Measurements from ENCODE around the gene MED13L.
A peak's percentile ranks its signal among the peaks of the same experiment; 100 is the strongest.

Gene MED13L

GRCh38 chr12:116159175-116159574, 118.3 kb downstream of the MED13L start:
- H3K9me3 ChIP-seq (replicated peaks; ENCODE audit: low read length): no peaks in the 10 kb centered on the region
- no peak overlapping the region for H3K4me2 ChIP-seq (ENCODE audit: low read length)
- H3K9ac ChIP-seq (ENCODE audit: low read depth, low read length): no peak overlapping the region
- H3K27me3 ChIP-seq (ENCODE audit: control insufficient read depth, insufficient read depth, low read length): no peaks in the 10 kb centered on the region
- no peaks in the 10 kb centered on the region for H3K36me3 ChIP-seq (ENCODE audit: insufficient read depth, low read length)
- H3K4me1 ChIP-seq (ENCODE audit: control insufficient read depth, insufficient read depth, low read length): peaks cover 26% of the 10 kb centered on the region
- no peak overlapping the region for H3K4me3 ChIP-seq (ENCODE audit: low read length)

GRCh38 chr12:116157845-116158267, 119.6 kb downstream of the MED13L start:
- H3K9me3 ChIP-seq (replicated peaks; ENCODE audit: low read length): no peaks in the 10 kb centered on the region
- no peak overlapping the region for H3K4me2 ChIP-seq (ENCODE audit: low read length)
- H3K4me1 ChIP-seq (ENCODE audit: control insufficient read depth, insufficient read depth, low read length): peaks cover 33% of the 10 kb centered on the region
- no peak overlapping the region for H3K4me3 ChIP-seq (ENCODE audit: low read length)
- H3K9ac ChIP-seq (ENCODE audit: low read depth, low read length): no peak overlapping the region
- H3K27me3 ChIP-seq (ENCODE audit: control insufficient read depth, insufficient read depth, low read length): no peaks in the 10 kb centered on the region
- H3K36me3 ChIP-seq (ENCODE audit: insufficient read depth, low read length): no peaks in the 10 kb centered on the region

GRCh38 chr12:116156614-116157013, 120.9 kb downstream of the MED13L start:
- Histone ChIP-seq H3K9ac (ENCODE audit: low read depth, low read length) (no peak overlapping the region), H3K36me3 (ENCODE audit: insufficient read depth, low read length) (no peaks in the 10 kb centered on the region), H3K4me2 (ENCODE audit: low read length) (no peak overlapping the region), H3K9me3 (replicated peaks; ENCODE audit: low read length) (no peaks in the 10 kb centered on the region), H3K4me3 (ENCODE audit: low read length) (no peak overlapping the region), H3K4me1 (ENCODE audit: control insufficient read depth, insufficient read depth, low read length) (peaks cover 44% of the 10 kb centered on the region), H3K27me3 (ENCODE audit: control insufficient read depth, insufficient read depth, low read length) (no peaks in the 10 kb centered on the region)

GRCh38 chr12:116155383-116155782, 122.1 kb downstream of the MED13L start:
- Histone ChIP-seq H3K9me3 (replicated peaks; ENCODE audit: low read length) (no peaks in the 10 kb centered on the region), H3K4me1 (ENCODE audit: control insufficient read depth, insufficient read depth, low read length) (peaks cover 50% of the 10 kb centered on the region), H3K4me3 (ENCODE audit: low read length) (no peak overlapping the region), H3K36me3 (ENCODE audit: insufficient read depth, low read length) (no peaks in the 10 kb centered on the region), H3K9ac (ENCODE audit: low read depth, low read length) (no peak overlapping the region), H3K27me3 (ENCODE audit: control insufficient read depth, insufficient read depth, low read length) (no peaks in the 10 kb centered on the region), H3K4me2 (ENCODE audit: low read length) (no peak overlapping the region)

- Histone ChIP-seq H3K4me3 (ENCODE audit: low read length) (no peak overlapping the region), H3K27me3 (ENCODE audit: control insufficient read depth, insufficient read depth, low read length) (no peaks in the 10 kb centered on the region), H3K4me1 (ENCODE audit: control insufficient read depth, insufficient read depth, low read length) (peaks cover 54% of the 10 kb centered on the region), H3K9me3 (replicated peaks; ENCODE audit: low read length) (no peaks in the 10 kb centered on the region), H3K9ac (ENCODE audit: low read depth, low read length) (no peak overlapping the region), H3K4me2 (ENCODE audit: low read length) (no peak overlapping the region), H3K36me3 (ENCODE audit: insufficient read depth, low read length) (no peaks in the 10 kb centered on the region)
These were observed 123.5 kb downstream of the MED13L start for GRCh38 chr12:116153983-116154382.

GRCh38 chr12:116153113-116153512, 124.4 kb downstream of the MED13L start:
- Histone ChIP-seq H3K36me3 (ENCODE audit: insufficient read depth, low read length) (no peaks in the 10 kb centered on the region), H3K4me2 (ENCODE audit: low read length) (no peak overlapping the region), H3K9ac (ENCODE audit: low read depth, low read length) (no peak overlapping the region), H3K27me3 (ENCODE audit: control insufficient read depth, insufficient read depth, low read length) (no peaks in the 10 kb centered on the region), H3K4me3 (ENCODE audit: low read length) (no peak overlapping the region), H3K4me1 (ENCODE audit: control insufficient read depth, insufficient read depth, low read length) (peaks cover 55% of the 10 kb centered on the region), H3K9me3 (replicated peaks; ENCODE audit: low read length) (no peaks in the 10 kb centered on the region)

GRCh38 chr12:116152268-116152667, 125.2 kb downstream of the MED13L start:
- Histone ChIP-seq H3K27me3 (ENCODE audit: control insufficient read depth, insufficient read depth, low read length) (no peaks in the 10 kb centered on the region), H3K4me1 (ENCODE audit: control insufficient read depth, insufficient read depth, low read length) (peaks cover 55% of the 10 kb centered on the region)

GRCh38 chr12:116150452-116150851, 127.0 kb downstream of the MED13L start:
- Histone ChIP-seq H3K4me3 (ENCODE audit: low read length) (no peak overlapping the region), H3K9ac (ENCODE audit: low read depth, low read length) (peak overlapping the region; percentile 2), H3K4me1 (ENCODE audit: control insufficient read depth, insufficient read depth, low read length) (peaks cover 55% of the 10 kb centered on the region), H3K9me3 (replicated peaks; ENCODE audit: low read length) (no peaks in the 10 kb centered on the region), H3K27me3 (ENCODE audit: control insufficient read depth, insufficient read depth, low read length) (no peaks in the 10 kb centered on the region), H3K4me2 (ENCODE audit: low read length) (peak overlapping the region; percentile 50), H3K36me3 (ENCODE audit: insufficient read depth, low read length) (no peaks in the 10 kb centered on the region)

More at GRCh38 chr12:116152268-116152667, 125.2 kb downstream of the MED13L start:
- Histone ChIP-seq H3K9me3 (replicated peaks; ENCODE audit: low read length) (no peaks in the 10 kb centered on the region), H3K9ac (ENCODE audit: low read depth, low read length) (peak overlapping the region; percentile 53), H3K4me2 (ENCODE audit: low read length) (peak overlapping the region; percentile 70), H3K36me3 (ENCODE audit: insufficient read depth, low read length) (no peaks in the 10 kb centered on the region), H3K4me3 (ENCODE audit: low read length) (no peak overlapping the region)

- Histone ChIP-seq H3K4me1 (ENCODE audit: control insufficient read depth, insufficient read depth, low read length) (peaks cover 59% of the 10 kb centered on the region), H3K4me2 (ENCODE audit: low read length) (peak overlapping the region; percentile 50), H3K36me3 (ENCODE audit: insufficient read depth, low read length) (no peaks in the 10 kb centered on the region), H3K27me3 (ENCODE audit: control insufficient read depth, insufficient read depth, low read length) (no peaks in the 10 kb centered on the region), H3K9me3 (replicated peaks; ENCODE audit: low read length) (no peaks in the 10 kb centered on the region), H3K4me3 (ENCODE audit: low read length) (no peak overlapping the region), H3K9ac (ENCODE audit: low read depth, low read length) (peak overlapping the region; percentile 32)
These were observed 127.5 kb downstream of the MED13L start for GRCh38 chr12:116150001-116150400.

GRCh38 chr12:116148844-116149243, 128.6 kb downstream of the MED13L start:
- H3K4me3 ChIP-seq (ENCODE audit: low read length): no peak overlapping the region
- no peaks in the 10 kb centered on the region for H3K9me3 ChIP-seq (replicated peaks; ENCODE audit: low read length)
- H3K36me3 ChIP-seq (ENCODE audit: insufficient read depth, low read length): no peaks in the 10 kb centered on the region
- no peak overlapping the region for H3K4me2 ChIP-seq (ENCODE audit: low read length)
- no peaks in the 10 kb centered on the region for H3K27me3 ChIP-seq (ENCODE audit: control insufficient read depth, insufficient read depth, low read length)
- peaks cover 67% of the 10 kb centered on the region for H3K4me1 ChIP-seq (ENCODE audit: control insufficient read depth, insufficient read depth, low read length)
- H3K9ac ChIP-seq (ENCODE audit: low read depth, low read length): peak overlapping the region; percentile 21

- no peak overlapping the region for H3K4me3 ChIP-seq (ENCODE audit: low read length)
- H3K4me2 ChIP-seq (ENCODE audit: low read length): no peak overlapping the region
- H3K4me1 ChIP-seq (ENCODE audit: control insufficient read depth, insufficient read depth, low read length): peaks cover 66% of the 10 kb centered on the region
- no peak overlapping the region for H3K9ac ChIP-seq (ENCODE audit: low read depth, low read length)
- H3K36me3 ChIP-seq (ENCODE audit: insufficient read depth, low read length): no peaks in the 10 kb centered on the region
- H3K27me3 ChIP-seq (ENCODE audit: control insufficient read depth, insufficient read depth, low read length): no peaks in the 10 kb centered on the region
- no peaks in the 10 kb centered on the region for H3K9me3 ChIP-seq (replicated peaks; ENCODE audit: low read length)
These were observed 131.1 kb downstream of the MED13L start for GRCh38 chr12:116146386-116146785.

- Histone ChIP-seq H3K27me3 (ENCODE audit: control insufficient read depth, insufficient read depth, low read length) (no peaks in the 10 kb centered on the region), H3K4me1 (ENCODE audit: control insufficient read depth, insufficient read depth, low read length) (peaks cover 67% of the 10 kb centered on the region), H3K4me2 (ENCODE audit: low read length) (no peak overlapping the region), H3K9me3 (replicated peaks; ENCODE audit: low read length) (no peaks in the 10 kb centered on the region), H3K36me3 (ENCODE audit: insufficient read depth, low read length) (no peaks in the 10 kb centered on the region), H3K9ac (ENCODE audit: low read depth, low read length) (no peak overlapping the region), H3K4me3 (ENCODE audit: low read length) (no peak overlapping the region)
These were observed 132.0 kb downstream of the MED13L start for GRCh38 chr12:116145451-116145850.
